ENCODE data around the gene PCDHB2.
A peak's percentile ranks its signal among the peaks of the same experiment; 100 is the strongest.
"Not testable (repeated sequence)": the region's sequence is repeated elsewhere in the genome, so short reads cannot be mapped to it uniquely, and the experiment has no call there.

Gene PCDHB2

DNA sequence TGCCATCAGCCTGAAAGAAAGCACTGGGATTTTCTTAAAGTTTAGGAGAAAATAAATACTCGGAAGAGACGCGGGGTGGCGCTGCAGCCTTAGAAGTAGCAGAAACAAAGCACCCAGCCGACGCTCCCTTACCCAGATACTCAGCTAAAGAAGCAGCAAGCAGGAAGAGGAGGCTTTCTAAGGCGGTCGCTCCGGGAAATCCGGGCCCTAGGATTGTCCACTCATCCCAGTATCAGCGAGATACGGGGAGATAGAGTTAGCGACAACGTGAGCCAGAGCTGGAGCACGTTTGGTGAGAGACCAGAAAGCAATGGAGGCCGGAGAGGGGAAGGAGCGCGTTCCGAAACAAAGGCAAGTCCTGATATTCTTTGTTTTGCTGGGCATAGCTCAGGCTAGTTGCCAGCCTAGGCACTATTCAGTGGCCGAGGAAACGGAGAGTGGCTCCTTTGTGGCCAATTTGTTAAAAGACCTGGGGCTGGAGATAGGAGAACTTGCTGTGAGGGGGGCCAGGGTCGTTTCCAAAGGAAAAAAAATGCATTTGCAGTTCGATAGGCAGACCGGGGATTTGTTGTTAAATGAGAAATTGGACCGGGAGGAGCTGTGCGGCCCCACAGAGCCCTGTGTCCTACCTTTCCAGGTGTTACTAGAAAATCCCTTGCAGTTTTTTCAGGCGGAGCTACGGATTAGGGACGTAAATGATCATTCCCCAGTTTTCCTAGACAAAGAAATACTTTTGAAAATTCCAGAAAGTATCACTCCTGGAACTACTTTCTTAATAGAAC is at the start of gene PCDHB2:
Gene PCDHB2, plus strand, starts transcription at position 135 of the 782 bp plus-strand sequence. Its CDS starts 176 bp downstream, at position 311.
- DNase-seq = peak; percentile 64

DNA sequence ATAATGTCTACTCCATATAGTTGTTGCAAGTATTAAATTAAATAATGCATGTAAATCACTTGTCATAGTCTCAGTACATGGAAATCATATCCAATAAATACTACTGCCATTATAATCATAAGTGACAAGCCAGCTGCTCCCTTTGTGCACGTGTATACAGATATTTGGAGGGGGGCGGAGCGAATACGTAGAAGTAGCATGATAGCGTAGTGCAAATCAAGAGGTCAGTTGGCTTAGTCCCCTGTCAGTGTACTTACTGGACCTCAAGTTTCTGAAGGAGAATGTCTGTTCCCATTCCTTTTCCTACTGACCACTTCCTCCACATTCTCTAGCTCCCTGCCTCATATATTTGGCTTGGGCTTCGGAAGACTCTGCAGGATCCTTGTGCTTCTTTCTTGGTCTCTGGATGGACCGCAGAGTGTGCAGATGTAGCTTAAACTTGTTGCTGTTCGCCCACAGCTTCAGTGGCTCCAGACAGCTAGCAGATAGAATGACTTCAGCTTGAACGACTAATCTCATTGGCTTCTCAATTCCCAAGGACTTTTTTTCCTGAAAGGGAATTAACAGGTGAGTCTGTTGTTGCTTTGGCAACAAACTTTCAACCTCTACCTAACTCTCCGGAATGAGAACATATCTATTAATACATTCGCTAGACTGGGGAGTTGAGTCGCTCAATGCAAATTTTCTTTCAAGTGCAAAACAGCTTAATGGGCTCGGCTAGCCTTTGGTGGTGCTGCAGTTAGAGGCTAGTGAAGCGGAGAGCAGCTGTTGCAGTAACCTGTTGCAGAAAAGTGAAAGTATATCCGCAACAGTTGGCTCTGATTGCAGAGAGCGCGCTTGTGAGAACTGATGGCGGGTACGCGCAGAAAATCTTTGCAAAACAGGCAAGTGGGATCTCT is 43.5 kb upstream of the PCDHB2 start, which contains the start of gene PCDHB1:
Gene PCDHB1, plus strand, starts transcription at position 753 of the 899 bp plus-strand sequence. Its CDS starts 97 bp downstream, at position 850.
- DNase-seq = peak; percentile 21

DNA sequence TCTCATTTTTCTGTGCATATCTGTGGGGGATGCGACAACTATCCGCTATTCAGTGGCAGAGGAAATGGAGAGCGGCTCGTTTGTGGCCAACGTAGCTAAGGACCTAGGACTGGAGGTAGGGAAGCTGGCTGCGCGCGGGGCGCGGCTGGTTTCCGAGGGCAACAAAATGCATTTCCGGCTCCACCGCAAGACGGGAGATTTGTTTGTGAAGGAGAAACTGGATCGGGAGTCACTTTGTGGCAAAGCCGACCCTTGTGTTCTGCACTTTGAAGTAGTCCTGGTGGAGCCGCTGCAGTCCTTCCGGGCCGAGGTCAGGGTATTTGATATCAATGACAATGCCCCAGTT is 42.9 kb upstream of the PCDHB2 start:
- DNase-seq = no peak

DNA sequence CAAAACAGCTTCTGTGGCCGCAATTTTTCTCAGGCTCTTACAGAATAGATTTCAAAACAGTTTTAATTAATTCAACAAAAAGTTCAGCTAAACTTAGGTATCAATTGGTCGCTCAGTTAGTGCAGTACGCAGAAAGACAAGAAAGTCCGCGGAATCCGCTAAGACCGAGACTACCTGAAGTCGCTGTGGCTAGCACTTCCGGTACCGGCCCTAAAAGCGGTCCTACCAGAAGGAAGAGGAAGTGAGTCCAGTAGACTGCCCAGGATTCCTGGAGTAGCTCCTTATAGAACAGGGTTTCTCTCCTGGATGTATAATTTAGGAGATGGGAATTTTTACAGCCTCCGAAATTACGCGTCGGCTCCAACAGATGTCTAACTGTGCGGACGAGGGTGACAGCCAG is 16.6 kb upstream of the PCDHB2 start:
- no peak for DNase-seq

DNA sequence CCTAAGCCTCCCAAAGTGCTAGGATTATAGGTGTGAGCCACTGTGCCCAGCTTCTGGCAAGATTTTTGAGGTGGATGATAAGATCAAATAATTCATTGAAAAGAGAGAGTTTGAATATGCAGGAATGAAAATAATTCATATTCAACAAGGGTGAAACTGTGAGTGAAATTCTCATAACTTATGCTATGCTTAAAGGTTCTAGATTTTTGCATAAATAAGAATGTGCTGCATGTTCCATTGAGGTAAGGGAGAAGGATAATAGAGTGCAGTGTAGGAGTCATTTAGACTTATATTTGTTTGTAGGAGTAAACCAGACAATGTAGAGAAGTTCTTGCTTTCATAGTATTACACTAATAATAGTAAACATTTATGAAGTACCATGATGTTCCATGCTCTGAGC is 12.2 kb upstream of the PCDHB2 start:
- DNase-seq = no peak

DNA sequence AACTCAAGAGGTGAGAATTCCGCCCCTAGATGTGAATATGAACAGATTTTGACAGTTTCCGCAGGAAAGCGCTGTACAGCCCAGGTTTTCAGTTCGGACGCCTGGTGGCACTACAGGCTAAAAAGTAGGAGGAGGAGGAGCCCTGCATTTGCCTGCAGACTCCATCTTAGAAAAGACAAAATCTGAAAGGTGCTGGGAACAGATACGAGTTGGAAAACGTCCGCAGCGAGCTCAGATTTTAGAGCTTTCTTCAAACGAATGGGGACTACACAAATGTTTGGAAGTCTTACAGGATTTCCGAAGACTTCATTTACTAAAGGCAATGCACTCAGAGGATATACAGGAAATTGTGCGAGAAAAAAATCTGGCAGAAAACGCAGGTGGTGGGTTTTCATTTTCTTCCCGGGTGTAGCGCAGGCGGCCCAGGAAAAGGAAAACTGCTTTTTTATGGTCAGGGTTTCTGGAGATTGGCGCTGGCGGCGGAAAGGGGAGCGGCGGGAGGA is 9.9 kb upstream of the PCDHB2 start:
- DNase-seq = peak; percentile 70

DNA sequence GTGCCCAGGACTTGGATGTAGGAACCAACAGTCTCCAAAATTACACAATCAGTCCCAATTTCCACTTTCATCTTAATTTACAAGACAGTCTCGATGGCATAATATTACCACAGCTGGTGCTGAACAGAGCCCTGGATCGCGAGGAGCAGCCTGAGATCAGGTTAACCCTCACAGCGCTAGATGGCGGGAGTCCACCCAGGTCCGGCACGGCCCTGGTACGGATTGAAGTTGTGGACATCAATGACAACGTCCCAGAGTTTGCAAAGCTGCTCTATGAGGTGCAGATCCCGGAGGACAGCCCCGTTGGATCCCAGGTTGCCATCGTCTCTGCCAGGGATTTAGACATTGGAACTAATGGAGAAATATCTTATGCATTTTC is 837 bp downstream of the PCDHB2 start:
- no peak for DNase-seq

DNA sequence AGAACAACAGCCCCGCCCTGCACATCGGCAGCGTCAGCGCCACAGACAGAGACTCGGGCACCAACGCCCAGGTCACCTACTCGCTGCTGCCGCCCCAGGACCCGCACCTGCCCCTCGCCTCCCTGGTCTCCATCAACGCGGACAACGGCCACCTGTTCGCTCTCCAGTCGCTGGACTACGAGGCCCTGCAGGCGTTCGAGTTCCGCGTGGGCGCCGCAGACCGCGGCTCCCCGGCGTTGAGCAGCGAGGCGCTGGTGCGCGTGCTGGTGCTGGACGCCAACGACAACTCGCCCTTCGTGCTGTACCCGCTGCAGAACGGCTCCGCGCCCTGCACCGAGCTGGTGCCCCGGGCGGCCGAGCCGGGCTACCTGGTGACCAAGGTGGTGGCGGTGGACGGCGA is 1.8 kb downstream of the PCDHB2 start:
- not testable (repeated sequence) for DNase-seq

DNA sequence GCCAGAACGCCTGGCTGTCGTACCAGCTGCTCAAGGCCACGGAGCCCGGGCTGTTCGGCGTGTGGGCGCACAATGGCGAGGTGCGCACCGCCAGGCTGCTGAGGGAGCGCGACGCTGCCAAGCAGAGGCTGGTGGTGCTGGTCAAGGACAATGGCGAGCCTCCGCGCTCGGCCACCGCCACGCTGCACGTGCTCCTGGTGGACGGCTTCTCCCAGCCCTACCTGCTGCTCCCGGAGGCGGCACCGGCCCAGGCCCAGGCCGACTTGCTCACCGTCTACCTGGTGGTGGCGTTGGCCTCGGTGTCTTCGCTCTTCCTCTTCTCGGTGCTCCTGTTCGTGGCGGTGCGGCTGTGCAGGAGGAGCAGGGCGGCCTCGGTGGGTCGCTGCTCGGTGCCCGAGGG is 2.2 kb downstream of the PCDHB2 start:
- not testable (repeated sequence) for DNase-seq

DNA sequence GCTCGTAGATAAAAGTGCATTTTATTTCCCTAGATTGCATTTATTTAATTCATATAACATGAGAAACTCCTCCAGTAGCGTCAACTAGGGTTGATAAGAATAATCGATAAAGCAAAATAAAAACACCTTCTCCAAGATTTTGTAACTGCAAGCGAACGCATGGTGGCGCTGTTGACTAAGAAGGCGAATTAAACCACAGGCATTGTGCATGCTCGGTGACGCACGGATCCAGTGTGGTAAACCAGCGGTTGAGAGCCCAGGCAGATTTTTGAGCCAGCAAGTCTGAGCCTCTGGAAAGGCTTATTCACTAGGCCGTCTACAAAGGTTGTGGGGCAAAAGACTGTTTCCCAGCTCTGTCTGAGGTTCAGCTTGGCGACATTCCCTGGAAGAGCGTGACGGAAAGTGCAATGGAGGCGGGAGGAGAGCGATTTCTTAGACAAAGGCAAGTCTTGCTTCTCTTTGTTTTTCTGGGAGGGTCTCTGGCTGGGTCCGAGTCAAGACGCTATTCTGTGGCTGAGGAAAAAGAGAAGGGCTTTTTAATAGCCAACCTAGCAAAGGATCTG is 5.9 kb downstream of the PCDHB2 start, which contains the start of gene PCDHB3:
Gene PCDHB3, plus strand, starts transcription at position 231 of the 563 bp plus-strand sequence. Its CDS starts 177 bp downstream, at position 408.
- DNase-seq = peak; percentile 70

DNA sequence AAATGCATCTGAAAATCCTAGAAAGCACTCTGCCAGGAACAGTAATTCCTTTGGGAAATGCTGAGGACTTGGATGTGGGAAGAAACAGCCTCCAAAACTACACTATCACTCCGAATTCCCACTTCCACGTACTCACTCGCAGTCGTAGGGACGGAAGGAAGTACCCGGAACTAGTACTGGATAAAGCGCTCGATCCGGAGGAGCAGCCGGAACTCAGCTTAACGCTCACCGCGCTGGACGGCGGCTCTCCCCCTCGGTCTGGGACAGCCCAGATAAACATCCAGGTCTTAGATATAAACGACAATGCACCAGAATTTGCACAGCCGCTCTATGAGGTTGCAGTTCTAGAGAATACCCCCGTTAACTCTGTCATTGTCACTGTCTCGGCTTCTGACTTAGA is 6.6 kb downstream of the PCDHB2 start:
- no peak for DNase-seq

DNA sequence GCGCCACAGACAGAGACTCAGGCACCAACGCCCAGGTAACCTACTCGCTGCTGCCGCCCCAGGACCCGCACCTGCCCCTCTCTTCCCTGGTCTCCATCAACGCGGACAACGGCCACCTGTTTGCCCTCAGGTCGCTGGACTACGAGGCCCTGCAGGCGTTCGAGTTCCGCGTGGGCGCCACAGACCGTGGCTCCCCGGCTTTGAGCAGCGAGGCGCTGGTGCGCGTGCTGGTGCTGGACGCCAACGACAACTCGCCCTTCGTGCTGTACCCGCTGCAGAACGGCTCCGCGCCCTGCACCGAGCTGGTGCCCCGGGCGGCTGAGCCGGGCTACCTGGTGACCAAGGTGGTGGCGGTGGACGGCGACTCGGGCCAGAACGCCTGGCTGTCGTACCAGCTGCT is 7.7 kb downstream of the PCDHB2 start:
- not testable (repeated sequence) for DNase-seq

DNA sequence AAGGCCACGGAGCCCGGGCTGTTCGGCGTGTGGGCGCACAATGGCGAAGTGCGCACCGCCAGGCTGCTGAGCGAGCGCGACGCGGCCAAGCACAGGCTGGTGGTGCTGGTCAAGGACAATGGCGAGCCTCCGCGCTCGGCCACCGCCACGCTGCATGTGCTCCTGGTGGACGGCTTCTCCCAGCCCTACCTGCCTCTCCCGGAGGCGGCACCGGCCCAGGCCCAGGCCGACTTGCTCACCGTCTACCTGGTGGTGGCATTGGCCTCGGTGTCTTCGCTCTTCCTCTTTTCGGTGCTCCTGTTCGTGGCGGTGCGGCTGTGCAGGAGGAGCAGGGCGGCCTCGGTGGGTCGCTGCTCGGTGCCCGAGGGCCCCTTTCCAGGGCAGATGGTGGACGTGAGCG is 8.1 kb downstream of the PCDHB2 start:
- not testable (repeated sequence) for DNase-seq

DNA sequence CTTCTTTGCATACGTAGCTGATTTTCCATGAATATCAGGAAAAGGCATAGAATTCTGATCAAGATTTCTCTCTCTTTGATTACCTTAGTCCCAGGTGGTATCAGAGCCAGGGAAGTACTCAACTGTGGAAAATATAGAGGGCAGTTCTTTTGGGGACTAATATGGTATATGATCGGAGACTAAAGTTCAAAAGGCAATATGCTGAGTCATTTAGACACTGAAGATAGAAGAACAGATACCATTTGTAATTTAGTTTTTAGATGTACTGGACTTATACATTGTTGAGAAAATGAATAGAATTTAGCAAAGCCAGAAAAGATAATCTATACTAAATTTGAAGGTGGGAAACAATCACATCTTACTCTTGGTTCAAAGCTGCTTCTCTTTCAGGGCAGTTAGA is 10.9 kb downstream of the PCDHB2 start:
- no peak for DNase-seq

DNA sequence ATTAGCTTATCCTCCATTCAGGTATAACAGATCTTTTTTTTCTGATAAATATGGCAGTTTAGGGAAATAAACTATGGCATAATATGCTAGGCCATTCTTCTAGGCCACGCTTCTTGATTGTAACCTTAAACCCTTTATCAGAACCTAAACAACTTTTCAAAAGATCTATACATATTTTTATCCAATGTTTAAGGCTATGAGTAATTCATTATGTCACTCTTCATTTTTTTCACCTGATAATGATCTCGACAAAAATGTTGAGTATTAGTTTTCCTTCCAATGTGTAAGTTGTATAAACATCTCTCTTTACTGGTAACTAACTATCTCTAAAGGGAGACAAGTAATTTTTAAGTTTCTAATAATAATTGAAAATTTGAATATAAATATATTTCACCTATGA is 24.8 kb downstream of the PCDHB2 start:
- no peak for DNase-seq

DNA sequence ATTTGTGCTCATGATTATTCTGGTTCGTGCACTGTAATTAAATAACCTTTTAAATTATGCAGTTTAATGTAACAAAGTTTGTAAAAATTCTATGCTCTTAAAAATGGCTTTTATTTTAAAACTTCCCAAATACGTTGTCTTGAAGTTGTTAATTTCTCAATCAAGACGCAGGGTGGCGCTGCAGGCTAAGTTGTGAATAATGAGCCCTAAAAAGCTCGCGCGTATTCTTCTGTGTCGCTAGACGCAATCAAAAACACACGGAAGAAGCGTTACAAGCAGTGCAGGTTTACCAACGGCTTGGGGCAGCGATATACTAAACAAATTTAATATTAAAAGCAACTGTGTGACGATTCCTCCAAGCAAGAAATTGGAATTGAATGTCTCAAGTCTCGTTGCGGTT is 27.1 kb downstream of the PCDHB2 start, which contains the start of gene PCDHB4:
Gene PCDHB4, plus strand, starts transcription at position 256 of the 400 bp plus-strand sequence. CDS start 181 bp downstream, outside the sequence.
- peak; percentile 76 for DNase-seq

DNA sequence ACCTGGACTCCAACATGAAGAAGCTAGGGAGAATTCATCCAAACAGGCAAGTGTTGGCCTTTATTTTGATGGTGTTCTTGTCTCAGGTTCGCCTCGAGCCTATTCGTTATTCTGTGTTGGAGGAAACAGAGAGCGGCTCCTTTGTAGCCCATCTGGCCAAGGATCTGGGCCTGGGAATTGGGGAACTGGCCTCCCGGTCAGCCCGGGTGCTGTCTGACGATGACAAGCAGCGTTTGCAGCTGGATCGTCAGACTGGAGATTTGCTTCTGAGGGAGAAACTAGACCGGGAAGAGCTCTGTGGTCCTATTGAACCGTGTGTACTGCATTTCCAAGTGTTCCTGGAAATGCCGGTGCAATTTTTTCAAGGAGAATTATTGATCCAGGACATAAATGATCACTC is 27.6 kb downstream of the PCDHB2 start:
- DNase-seq = peak; percentile 30

DNA sequence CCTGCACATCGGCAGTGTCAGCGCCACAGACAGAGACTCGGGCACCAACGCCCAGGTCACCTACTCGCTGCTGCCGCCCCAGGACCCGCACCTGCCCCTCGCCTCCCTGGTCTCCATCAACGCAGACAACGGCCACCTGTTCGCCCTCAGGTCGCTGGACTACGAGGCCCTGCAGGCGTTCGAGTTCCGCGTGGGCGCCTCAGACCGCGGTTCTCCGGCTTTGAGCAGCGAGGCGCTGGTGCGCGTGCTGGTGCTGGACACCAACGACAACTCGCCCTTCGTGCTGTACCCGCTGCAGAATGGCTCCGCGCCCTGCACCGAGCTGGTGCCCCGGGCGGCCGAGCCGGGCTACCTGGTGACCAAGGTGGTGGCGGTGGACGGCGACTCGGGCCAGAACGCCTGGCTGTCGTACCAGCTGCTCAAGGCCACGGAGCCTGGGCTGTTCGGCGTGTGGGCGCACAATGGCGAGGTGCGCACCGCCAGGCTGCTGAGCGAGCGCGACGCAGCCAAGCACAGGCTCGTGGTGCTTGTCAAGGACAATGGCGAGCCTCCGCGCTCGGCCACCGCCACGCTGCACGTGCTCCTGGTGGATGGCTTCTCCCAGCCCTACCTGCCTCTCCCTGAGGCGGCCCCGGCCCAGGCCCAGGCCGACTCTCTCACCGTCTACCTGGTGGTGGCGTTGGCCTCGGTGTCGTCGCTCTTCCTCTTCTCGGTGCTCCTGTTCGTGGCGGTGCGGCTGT is 29.2 kb downstream of the PCDHB2 start:
- not testable (repeated sequence) for DNase-seq

DNA sequence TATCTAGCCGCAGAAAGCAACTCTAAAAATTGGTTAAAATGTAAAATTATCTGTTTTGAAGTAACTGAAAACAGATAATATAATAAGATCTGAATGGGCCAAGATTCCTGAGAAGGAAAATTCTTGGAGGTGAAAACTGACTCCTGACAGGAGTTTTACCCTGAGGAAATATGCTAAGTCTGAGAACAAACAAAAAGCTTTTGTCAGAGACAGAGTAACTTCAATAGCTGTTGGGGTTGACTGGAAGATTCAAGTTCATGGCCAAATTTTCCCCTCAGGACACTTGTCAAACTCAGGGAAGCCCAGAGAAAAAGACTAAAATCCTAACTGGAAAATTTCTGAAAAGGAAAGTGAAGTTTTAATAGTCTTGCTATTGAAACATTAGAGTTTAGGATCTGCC is 32.9 kb downstream of the PCDHB2 start:
- no peak for DNase-seq

DNA sequence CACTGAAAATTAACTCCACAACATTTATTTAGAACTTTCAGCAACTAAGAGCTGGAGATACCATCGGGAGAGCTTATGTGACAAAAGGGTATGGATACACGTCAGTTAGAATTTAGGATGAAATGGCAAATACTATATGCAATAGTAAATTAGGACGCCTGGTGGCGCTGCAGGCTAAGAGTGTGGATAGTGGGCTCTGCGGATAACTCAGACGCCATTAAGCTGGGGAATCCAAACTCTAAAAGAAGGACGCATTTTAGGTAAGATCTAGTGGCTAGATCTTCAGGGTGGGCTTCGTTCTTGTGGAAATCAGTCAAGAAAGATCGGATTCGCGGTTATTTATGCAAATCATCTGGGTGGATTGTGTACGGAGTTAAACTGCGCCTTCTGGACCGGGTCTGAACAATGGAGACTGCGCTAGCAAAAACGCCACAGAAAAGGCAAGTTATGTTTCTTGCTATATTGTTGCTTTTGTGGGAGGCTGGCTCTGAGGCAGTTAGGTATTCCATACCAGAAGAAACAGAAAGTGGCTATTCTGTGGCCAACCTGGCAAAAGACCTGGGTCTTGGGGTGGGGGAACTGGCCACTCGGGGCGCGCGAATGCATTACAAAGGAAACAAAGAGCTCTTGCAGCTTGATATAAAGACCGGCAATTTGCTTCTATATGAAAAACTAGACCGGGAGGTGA is 40.8 kb downstream of the PCDHB2 start, which contains the start of gene PCDHB5:
Gene PCDHB5, plus strand, starts transcription at position 177 of the 688 bp plus-strand sequence. Its CDS starts 229 bp downstream, at position 406.
- DNase-seq = peak; percentile 60

DNA sequence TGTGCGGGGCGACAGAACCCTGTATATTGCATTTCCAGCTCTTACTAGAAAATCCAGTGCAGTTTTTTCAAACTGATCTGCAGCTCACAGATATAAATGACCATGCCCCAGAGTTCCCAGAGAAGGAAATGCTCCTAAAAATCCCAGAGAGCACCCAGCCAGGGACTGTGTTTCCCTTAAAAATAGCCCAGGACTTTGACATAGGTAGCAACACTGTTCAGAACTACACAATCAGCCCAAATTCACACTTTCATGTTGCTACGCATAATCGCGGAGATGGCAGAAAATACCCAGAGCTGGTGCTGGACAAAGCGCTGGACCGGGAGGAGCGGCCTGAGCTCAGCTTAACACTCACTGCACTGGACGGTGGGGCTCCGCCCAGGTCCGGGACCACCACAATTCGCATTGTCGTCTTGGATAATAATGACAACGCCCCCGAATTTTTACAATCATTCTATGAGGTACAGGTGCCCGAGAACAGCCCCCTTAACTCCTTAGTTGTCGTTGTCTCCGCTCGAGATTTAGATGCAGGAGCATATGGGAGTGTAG is 41.4 kb downstream of the PCDHB2 start:
- DNase-seq = no peak

Data from NCI-H82 (cell line).